Activated CD8-positive, alpha-beta memory T cell treated with anti-CD3 and anti-CD28 coated beads, Interleukin-2, amount 50 U/mL, for 24 hours (primary cell): Measurements from ENCODE around the gene LMTK3.
"Not testable (repeated sequence)": the region's sequence is repeated elsewhere in the genome, so short reads cannot be mapped to it uniquely, and the experiment has no call there.

Experiments used
- DNase-seq: peaks from one replicate; pipeline ENCODE4 v3.0.0-alpha.2; 2020; ENCODE audit errors: extremely low read depth

The LMTK3 gene

DNA sequence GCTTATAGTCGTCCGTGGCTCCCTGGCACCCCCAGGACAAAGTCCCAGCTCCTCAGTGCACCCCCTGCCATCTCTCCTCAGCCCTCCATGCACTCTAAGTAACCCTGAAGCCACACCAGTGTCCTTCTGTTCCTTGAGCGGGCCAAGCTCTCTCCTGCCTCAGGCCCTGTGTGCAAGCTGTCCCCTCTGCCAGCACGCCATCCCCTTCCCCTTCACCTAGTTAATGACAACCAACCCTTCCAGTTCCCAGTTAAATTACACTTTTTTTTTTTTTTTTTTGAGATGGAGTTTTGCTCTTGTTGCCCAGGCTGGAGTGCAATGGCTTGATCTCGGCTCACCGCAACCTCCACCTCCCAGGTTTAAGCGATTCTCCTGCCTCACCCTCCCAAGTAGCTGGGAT is 23.2 kb downstream of the LMTK3 start:
- not testable (repeated sequence) for DNase-seq

DNA sequence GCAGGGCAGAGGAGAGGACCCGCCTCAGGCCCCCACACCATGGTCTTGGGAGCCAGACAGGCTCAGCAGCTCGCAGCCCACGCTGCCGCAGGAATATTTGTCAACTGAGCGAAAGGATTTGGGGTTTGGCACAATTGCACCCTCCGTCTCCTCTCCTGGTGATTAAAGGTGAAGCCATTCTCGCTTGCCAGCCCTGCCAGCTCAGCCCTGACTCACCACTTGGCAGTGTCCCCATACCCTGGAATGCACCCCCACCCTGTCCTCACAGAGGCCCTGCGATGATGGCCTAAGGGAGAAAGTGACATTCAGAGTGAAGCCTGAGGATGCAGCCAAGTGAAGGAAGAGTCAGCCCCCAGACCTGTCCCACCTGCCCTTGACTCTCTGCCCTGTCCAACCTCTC is 23.7 kb downstream of the LMTK3 start:
- no peak for DNase-seq

DNA sequence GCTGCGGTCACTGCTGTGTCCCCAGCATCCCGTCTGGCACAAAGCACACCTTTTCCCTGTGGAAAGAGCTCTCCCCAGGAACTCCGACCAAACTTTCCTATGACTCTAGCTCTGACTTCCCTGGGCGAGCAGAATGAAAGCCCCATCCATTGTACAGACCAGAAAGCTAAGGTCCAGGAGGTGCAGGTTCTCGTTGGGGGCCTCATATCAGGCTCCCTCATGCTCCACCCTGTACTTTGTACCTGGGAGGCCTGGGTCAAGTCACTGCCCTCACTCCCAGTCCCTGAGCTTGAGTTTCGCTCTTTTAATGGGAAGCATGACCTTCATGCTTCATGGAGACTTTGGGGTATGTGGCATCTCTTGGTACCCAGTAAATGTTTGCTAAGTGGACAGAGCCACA is 24.1 kb downstream of the LMTK3 start:
- no peak for DNase-seq

- not testable (repeated sequence) for DNase-seq
Observed at GRCh38 chr19:48486706-48487105, 24.9 kb downstream of the LMTK3 start.

- DNase-seq: no peak
Observed at GRCh38 chr19:48484931-48485612, 26.6 kb downstream of the LMTK3 start.

DNA sequence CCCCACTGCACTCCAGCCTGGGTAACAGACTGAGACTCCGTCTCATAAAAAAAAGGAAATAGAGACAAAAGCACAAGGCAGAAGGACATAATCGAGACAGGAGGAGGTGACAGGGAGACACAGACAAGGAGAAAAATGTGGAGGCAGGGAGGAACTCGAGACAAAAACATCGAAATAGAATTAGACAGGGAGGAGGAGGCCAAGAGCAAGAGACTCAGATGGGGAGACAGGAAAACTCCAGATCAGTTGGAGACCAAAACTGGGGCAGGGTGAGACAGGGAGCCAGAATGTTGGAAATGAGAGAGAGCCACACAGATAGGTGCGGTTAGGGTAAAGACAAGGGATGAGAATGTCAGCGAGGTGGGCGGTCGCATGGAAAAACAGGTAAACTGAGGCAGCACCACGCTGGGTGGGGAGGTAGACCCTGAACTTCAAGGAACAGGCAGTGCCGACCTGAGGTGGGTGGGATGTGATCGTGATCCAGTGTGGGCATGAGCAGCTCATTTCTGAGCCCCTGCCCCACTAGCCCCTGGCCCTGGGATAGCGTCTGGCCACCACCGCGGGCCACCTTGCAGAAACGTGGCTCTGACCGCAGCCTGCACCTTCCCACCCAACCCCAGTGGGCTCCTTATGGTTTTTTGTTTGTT is 27.3 kb downstream of the LMTK3 start:
- no peak for DNase-seq

DNA sequence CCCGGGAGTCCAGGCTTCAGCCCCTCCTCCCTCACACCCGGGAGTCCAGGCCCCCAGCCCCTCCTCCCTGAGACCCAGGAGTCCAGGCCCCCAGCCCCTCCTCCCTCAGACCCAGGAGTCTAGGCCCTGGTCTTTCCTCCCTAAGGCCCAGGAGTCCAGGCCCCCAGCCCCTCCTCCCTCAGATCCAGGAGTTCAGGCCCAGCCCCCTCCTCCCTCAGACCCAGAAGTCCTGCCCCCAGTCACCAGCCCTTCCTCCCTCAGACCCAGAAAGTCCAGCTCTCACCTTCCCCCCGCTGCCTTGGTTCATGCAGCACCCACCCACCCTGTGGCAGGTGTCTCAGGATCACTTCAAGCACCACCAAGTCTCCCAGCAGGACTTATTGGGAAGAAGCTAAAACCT is 28.3 kb downstream of the LMTK3 start:
- DNase-seq: no peak

- no peak for DNase-seq
Observed at GRCh38 chr19:48481846-48482639, 29.6 kb downstream of the LMTK3 start.

DNA sequence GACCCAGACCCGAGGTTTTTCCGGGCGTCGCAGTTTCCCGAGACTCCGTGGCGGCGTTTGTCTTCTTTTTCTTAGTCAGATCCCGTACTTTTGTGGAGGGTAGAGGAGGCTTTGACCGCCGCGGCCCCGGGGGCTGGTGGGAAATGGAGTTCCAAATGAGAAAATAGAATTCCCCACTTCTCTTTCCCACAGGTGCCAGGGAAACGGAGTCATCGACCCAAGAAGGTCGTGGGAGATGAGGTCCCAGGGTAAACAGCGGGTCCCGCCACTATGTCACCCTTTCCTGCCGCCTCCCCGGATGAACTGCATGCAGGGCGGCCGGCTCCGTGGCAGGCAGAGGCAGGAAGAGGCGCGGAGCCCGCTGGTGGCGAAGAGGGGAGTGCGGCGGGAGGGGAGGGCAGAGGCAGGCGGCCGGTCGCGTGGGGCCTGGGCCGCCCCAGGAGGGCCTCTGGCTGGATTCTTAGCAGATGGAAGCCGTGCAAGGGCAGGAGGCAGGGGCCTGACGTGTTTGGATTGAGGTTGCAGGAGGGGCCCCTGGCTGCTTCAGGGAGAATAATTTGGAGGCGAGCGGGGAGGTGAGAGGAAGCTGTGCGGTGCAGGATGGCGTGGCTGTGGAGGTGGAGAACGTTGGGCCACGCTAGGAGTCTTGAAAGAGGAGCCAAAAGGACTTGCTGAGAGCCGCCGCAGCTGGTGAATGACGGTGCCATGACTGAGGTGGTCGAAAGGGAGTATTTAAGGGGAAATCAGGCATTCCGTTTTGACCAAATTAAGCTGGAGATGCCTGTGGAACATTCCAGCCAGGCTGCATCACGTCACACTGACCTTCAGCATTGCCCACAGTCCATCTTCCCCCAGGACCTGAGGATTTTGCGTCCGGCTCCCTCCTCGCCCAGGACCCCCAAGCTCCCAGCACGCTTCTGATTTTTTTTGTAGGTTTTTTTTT is 30.8 kb downstream of the LMTK3 start:
- DNase-seq: no peak

- no peak for DNase-seq
Observed at GRCh38 chr19:48480183-48480557, 31.5 kb downstream of the LMTK3 start.

GRCh38 chr19:48479686-48480085 is 31.9 kb downstream of the LMTK3 start:
- no peak for DNase-seq

GRCh38 chr19:48478339-48479256 is 33.0 kb downstream of the LMTK3 start:
- no peak for DNase-seq

- DNase-seq: no peak
Observed at GRCh38 chr19:48477698-48478338, 33.8 kb downstream of the LMTK3 start.

DNA sequence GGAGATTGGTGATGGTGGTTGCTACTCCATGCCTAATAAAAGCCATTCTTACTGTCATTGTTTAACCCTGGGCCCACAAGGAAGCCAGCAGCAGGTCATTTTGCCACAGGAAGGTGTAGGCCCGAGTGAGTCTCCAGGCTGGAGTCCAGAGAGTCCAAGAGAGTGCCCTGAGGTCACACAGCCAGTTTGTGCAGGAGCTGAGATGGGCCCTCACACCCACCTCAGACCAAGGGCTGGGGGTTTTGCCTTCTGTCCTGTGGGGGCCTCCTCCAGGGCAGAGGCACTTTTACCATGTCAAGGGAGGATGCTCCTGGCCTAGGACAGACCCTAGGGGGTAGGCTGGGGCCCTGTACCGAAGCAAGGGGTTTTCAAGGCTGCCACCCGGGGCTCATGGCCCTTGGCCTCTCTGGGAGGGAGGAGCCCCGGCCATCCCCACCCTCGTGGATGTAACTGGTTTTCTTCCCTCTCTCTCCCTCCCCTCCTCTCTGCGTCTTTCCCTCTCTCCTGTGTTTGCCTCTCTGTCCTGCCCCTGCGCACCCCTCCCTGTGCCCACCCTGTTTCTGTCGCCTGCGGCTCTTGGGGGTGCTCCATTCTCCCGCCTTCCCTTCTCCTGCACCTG is 34.5 kb downstream of the LMTK3 start:
- no peak for DNase-seq

- DNase-seq: no peak
Observed at GRCh38 chr19:48476176-48476575, 35.5 kb downstream of the LMTK3 start.

- DNase-seq: no peak
Observed at GRCh38 chr19:48475369-48476068, 36.1 kb downstream of the LMTK3 start.

GRCh38 chr19:48474084-48474592 is 37.5 kb downstream of the LMTK3 start:
- no peak for DNase-seq

GRCh38 chr19:48473161-48473966 is 38.3 kb downstream of the LMTK3 start:
- no peak for DNase-seq
